Activated CD4-positive, alpha-beta T cell treated with anti-CD3 and anti-CD28 coated beads, Interleukin-10, Interleukin-2, amounts not matched to agents 100 ng/mL and 50 ng/mL, durations not matched to agents 16 hours and 8 hours (primary cell): ENCODE measurements around the gene CYP46A1.
"Not testable (repeated sequence)": the region's sequence is repeated elsewhere in the genome, so short reads cannot be mapped to it uniquely, and the experiment has no call there.

Experiments
- DNase-seq: peaks from one replicate; pipeline ENCODE4 v3.0.0-alpha.2; 2020

The CYP46A1 gene

GRCh38 chr14:99749763-99750715 is 65.9 kb downstream of the CYP46A1 start:
- DNase-seq, result no peak

- no peak for DNase-seq
Observed at GRCh38 chr14:99750746-99751450, 66.8 kb downstream of the CYP46A1 start.

GRCh38 chr14:99751539-99752485 is 67.7 kb downstream of the CYP46A1 start:
- DNase-seq, result no peak

- DNase-seq, result no peak
Observed at GRCh38 chr14:99752486-99753121, 68.5 kb downstream of the CYP46A1 start.

GRCh38 chr14:99753225-99754140 is 69.4 kb downstream of the CYP46A1 start:
- no peak for DNase-seq

GRCh38 chr14:99754141-99755067 is 70.3 kb downstream of the CYP46A1 start:
- DNase-seq, result peak; percentile 74

- DNase-seq, result no peak
Observed at GRCh38 chr14:99755068-99755405, 70.9 kb downstream of the CYP46A1 start.

- DNase-seq, result no peak
Observed at GRCh38 chr14:99755629-99756603, 71.8 kb downstream of the CYP46A1 start.

- no peak for DNase-seq
Observed at GRCh38 chr14:99756796-99757195, 72.7 kb downstream of the CYP46A1 start.

GRCh38 chr14:99757331-99758070 is 73.4 kb downstream of the CYP46A1 start:
- peak; percentile 64 for DNase-seq

GRCh38 chr14:99758121-99758821 is 74.2 kb downstream of the CYP46A1 start:
- DNase-seq, result peak; percentile 56

GRCh38 chr14:99758872-99759545 is 74.9 kb downstream of the CYP46A1 start:
- no peak for DNase-seq

GRCh38 chr14:99759546-99759925 is 75.4 kb downstream of the CYP46A1 start:
- no peak for DNase-seq

GRCh38 chr14:99760817-99761216 is 76.7 kb downstream of the CYP46A1 start:
- DNase-seq, result no peak

GRCh38 chr14:99762911-99763310 is 78.8 kb downstream of the CYP46A1 start:
- DNase-seq, result not testable (repeated sequence)

GRCh38 chr14:99763527-99764221 is 79.6 kb downstream of the CYP46A1 start:
- DNase-seq, result no peak
